ENCODE results near the gene FOXD1.
"Not testable (repeated sequence)": the region's sequence is repeated elsewhere in the genome, so short reads cannot be mapped to it uniquely, and the experiment has no call there.

FOXD1 gene

DNA sequence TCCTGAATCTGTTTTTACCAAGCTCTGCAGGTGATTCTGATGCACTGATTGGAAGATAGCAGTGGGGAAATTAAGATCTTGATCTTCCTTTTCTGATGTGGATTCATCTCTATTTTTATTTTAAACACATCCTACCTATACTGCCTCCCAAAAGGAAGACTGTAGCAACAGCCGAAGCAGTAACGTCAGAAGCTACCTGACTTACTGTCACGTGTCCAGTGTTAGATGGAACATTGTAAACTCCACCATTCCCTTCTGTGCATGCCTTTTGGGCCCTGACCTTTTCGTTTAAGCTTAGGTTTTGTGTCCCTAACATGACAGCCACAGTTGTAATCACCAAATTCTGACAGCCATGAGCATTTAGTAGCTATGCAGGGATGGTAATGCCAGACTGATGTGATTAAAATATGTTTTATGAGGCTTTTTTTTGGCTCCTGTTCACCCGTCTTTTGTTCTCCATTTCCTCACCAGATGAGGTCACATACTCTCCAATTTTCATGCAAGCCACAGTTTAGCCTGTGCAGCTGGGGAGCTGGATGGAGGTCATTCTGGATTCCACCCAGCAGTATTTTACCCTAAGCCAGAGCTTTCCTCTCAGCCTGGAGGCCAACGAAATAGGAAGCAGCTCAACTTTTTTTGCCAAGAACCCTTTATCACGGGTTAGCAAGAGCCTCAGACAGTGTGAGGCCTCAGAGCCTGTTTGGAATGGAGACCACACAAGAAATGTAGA lies 15.6 kb upstream of the FOXD1 start:
- Histone ChIP-seq H3K9ac (ENCODE audit: low read length) (no peak overlapping the region), H3K4me1 (ENCODE audit: low read length) (no peaks in the 10 kb centered on the region), H3K4me3 (ENCODE audit: low read length) (no peak overlapping the region), H2AFZ (ENCODE audit: low read depth, low read length) (no peak overlapping the region), H3K4me2 (ENCODE audit: low read length) (no peak overlapping the region), H3K27me3 (ENCODE audit: low read depth, low read length) (no peaks in the 10 kb centered on the region), H3K79me2 (ENCODE audit: low read length) (no peaks in the 10 kb centered on the region), H3K27ac (ENCODE audit: low read length) (no peak overlapping the region), H4K20me1 (ENCODE audit: insufficient read depth, low read length) (no peaks in the 10 kb centered on the region), H3K36me3 (replicated peaks; ENCODE audit: low read depth, low read length) (no peaks in the 10 kb centered on the region), H3K9me3 (ENCODE audit: insufficient read depth, low read length) (no peaks in the 10 kb centered on the region)
- TF ChIP-seq, protein P1, sequence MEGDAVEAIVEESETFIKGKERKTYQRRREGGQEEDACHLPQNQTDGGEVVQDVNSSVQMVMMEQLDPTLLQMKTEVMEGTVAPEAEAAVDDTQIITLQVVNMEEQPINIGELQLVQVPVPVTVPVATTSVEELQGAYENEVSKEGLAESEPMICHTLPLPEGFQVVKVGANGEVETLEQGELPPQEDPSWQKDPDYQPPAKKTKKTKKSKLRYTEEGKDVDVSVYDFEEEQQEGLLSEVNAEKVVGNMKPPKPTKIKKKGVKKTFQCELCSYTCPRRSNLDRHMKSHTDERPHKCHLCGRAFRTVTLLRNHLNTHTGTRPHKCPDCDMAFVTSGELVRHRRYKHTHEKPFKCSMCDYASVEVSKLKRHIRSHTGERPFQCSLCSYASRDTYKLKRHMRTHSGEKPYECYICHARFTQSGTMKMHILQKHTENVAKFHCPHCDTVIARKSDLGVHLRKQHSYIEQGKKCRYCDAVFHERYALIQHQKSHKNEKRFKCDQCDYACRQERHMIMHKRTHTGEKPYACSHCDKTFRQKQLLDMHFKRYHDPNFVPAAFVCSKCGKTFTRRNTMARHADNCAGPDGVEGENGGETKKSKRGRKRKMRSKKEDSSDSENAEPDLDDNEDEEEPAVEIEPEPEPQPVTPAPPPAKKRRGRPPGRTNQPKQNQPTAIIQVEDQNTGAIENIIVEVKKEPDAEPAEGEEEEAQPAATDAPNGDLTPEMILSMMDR (IDR thresholded peaks at IDR 0.05; ENCODE audit: low read depth, low read length): no peak
- TF ChIP-seq EZH2phosphoT487 (IDR thresholded peaks at IDR 0.05; ENCODE audit: low read depth): no peak

DNA sequence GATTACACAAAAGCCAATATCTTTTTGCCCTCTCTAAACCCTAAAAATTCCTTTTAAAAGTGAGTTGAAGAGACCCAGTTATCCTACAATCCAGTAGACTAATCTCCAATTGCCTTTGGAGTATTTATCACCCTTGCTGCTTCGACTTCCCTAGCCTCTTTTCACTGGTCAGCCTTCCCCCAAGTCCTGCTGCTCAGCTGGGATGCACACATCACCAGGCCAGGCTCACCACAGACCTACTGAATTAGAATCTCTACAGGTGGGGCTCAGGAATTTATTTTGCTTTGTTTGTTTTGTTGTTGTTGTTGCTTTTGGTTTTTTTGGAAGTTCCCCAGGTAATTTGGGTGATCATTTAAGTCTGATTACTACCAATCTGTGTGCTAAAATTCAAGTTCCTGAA lies 11.6 kb upstream of the FOXD1 start:
- Histone ChIP-seq H3K9ac (ENCODE audit: low read length) (no peak overlapping the region), H3K9me3 (ENCODE audit: insufficient read depth, low read length) (no peaks in the 10 kb centered on the region), H3K36me3 (replicated peaks; ENCODE audit: low read depth, low read length) (no peaks in the 10 kb centered on the region), H2AFZ (ENCODE audit: low read depth, low read length) (no peak overlapping the region), H4K20me1 (ENCODE audit: insufficient read depth, low read length) (no peaks in the 10 kb centered on the region), H3K4me1 (ENCODE audit: low read length) (no peaks in the 10 kb centered on the region), H3K4me3 (ENCODE audit: low read length) (no peak overlapping the region), H3K79me2 (ENCODE audit: low read length) (no peaks in the 10 kb centered on the region), H3K27me3 (ENCODE audit: low read depth, low read length) (no peaks in the 10 kb centered on the region), H3K4me2 (ENCODE audit: low read length) (no peak overlapping the region), H3K27ac (ENCODE audit: low read length) (no peak overlapping the region)
- TF ChIP-seq EZH2phosphoT487 (IDR thresholded peaks at IDR 0.05; ENCODE audit: low read depth): no peak
- TF ChIP-seq, protein P1 (IDR thresholded peaks at IDR 0.05; ENCODE audit: low read depth, low read length): no peak

GRCh38 chr5:73459366-73459765 lies 10.8 kb upstream of the FOXD1 start:
- no peaks in the 10 kb centered on the region for H4K20me1 ChIP-seq (ENCODE audit: insufficient read depth, low read length)
- H3K4me1 ChIP-seq (ENCODE audit: low read length): no peaks in the 10 kb centered on the region
- H3K79me2 ChIP-seq (ENCODE audit: low read length): no peaks in the 10 kb centered on the region
- TF ChIP-seq, protein P1 (IDR thresholded peaks at IDR 0.05; ENCODE audit: low read depth, low read length): no peak
- no peak for TF ChIP-seq EZH2phosphoT487 (IDR thresholded peaks at IDR 0.05; ENCODE audit: low read depth)
- no peaks in the 10 kb centered on the region for H3K9me3 ChIP-seq (ENCODE audit: insufficient read depth, low read length)
- H3K9ac ChIP-seq (ENCODE audit: low read length): no peak overlapping the region
- H3K4me3 ChIP-seq (ENCODE audit: low read length): no peak overlapping the region
- no peak overlapping the region for H2AFZ ChIP-seq (ENCODE audit: low read depth, low read length)
- no peak overlapping the region for H3K4me2 ChIP-seq (ENCODE audit: low read length)
- H3K27me3 ChIP-seq (ENCODE audit: low read depth, low read length): no peaks in the 10 kb centered on the region
- no peak overlapping the region for H3K27ac ChIP-seq (ENCODE audit: low read length)
- H3K36me3 ChIP-seq (replicated peaks; ENCODE audit: low read depth, low read length): no peaks in the 10 kb centered on the region

GRCh38 chr5:73456462-73456861 lies 7.9 kb upstream of the FOXD1 start:
- H2AFZ ChIP-seq (ENCODE audit: low read depth, low read length); H3K4me2 ChIP-seq (ENCODE audit: low read length); H3K36me3 ChIP-seq (replicated peaks; ENCODE audit: low read depth, low read length); H3K4me3 ChIP-seq (ENCODE audit: low read length); H3K27me3 ChIP-seq (ENCODE audit: low read depth, low read length); H3K4me1 ChIP-seq (ENCODE audit: low read length); H3K27ac ChIP-seq (ENCODE audit: low read length); H3K9ac ChIP-seq (ENCODE audit: low read length); H3K79me2 ChIP-seq (ENCODE audit: low read length); H4K20me1 ChIP-seq (ENCODE audit: insufficient read depth, low read length); H3K9me3 ChIP-seq (ENCODE audit: insufficient read depth, low read length): not testable (repeated sequence)

Data from OCI-LY3 (cell line).